Pancreas (tissue), 10 donors: ENCODE measurements around the gene ADIPOR2. TPM values are rescaled to one million over a fixed set of nuclear protein-coding genes. Genes with fewer than 3 reads are reported as not detected.
"Not testable (repeated sequence)": the region's sequence is repeated elsewhere in the genome, so short reads cannot be mapped to it uniquely, and the experiment has no call there.

Experiments used
- ATAC-seq, 4 donors: fragments of 200-7000 bp; cut with Tn5 transposase; one replicate each; pipeline versions ENCODE4 v1.8.0 to v1.9.1; 2020; ENCODE audit warnings: mild to moderate bottlenecking in 4 of 4, moderate library complexity in 4 of 4
- DNase-seq, 6 donors: peaks; one replicate each; pipeline ENCODE4 v3.0.0-alpha.2; 2020
- FAIRE-seq: peaks from 2 replicates; lab custom pipeline; 2012; peaks lifted over from hg19 to GRCh38; lab: Jason Lieb, UNC
- H3K27ac ChIP-seq, 4 donors: fragments of 200-600 bp; sonication (generic); 1 replicate in 3 of 4; 2 replicates in 1 of 4; pipeline versions ENCODE4 v1.5.0 to v1.8.0; 2020
- H3K27me3 ChIP-seq, 4 donors: fragments of 200-600 bp; one replicate each; pipeline ENCODE4 v1.8.0; 2021
- H3K36me3 ChIP-seq, 3 donors: fragments of 200-600 bp; sonication (generic) in 1 of 3; one replicate each; pipeline versions ENCODE4 v1.5.0 to v1.8.0; 2020 to 2021
- H3K4me1 ChIP-seq, 3 donors: fragments of 200-600 bp; one replicate each; pipeline ENCODE4 v1.8.0; 2021
- H3K4me3 ChIP-seq, 4 donors: fragments of 200-600 bp; sonication (generic) in 2 of 4; one replicate each; pipeline versions ENCODE4 v1.5.0 to v1.8.0; 2020 to 2021
- H3K9me3 ChIP-seq, 4 donors: fragments of 200-600 bp; one replicate each; pipeline ENCODE4 v1.8.0; 2021
- CTCF ChIP-seq, 4 donors: fragments of 200-600 bp; sonication (generic) in 3 of 4; IDR thresholded peaks; one replicate each; pipeline versions ENCODE4 v1.5.0 to v1.8.0; 2021; ENCODE audit warnings: antibody characterized with exemption in 4 of 4
- WGBS, 2 donors: extraction: QIAGEN DNeasy Blood & Tissue Kit; methylation state at CpG; one replicate each; pipeline ENCODE4 v1.1.7; 2013; 5-methylcytosine and 5-hydroxymethylcytosine counted together
- intact Hi-C, 3 donors: fragments of 100-400 bp; cut with DNase I; formaldehyde crosslinking; loops; one replicate each; pipeline versions ENCODE4 v1.11.1 to v1.14.2; 2022
- polyA plus RNA-seq, 2 donors: library from polyadenylated mRNA; stranded (reverse); fragments of 200-250 nt; gene quantifications; one replicate each; pipeline ENCODE4 v1.2.3, GENCODE V29; 2013
- total RNA-seq, 6 donors: library from RNA; stranded (reverse); fragmentation: NEBNext Ultra II Directional in 4 of 6; extraction: Animal tissue kit (Norgen Biotek cat#: 25700) in 4 of 6; gene quantifications; one replicate each; pipeline versions ENCODE4 v1.2.1 to v1.2.4, GENCODE V29; 2021 to 2023
- donor health status: healthy with polysubstance abuse.
- donor health status: DM: no; HTN: no; CAD: no; lungs with moderate emphysema.
- donor health status: DM: no; HTN: no; CAD: no.
- donor health status: control.
- donor health status: control.
- donor health status: Bipolar disorder and iron deficiency.
- donor health status: DM: yes; HTN: yes; CAD: no.
- donor health status: DM: no; HTN: no; CAD: no.
- donor health status: DM: no; HTN: no; CAD: no.
- donor health status: DM: yes; HTN: yes; CAD: no.

Gene ADIPOR2
- total and polyA plus RNA-seq, 8 donors: 10.4 to 27.5 (median 22.1) TPM

- FAIRE-seq: no peak
- peaks cover 8 to 13% (median 10%) of the 10 kb centered on the region in 3 donors for H3K4me1 ChIP-seq
- intact Hi-C loops: no loop called here
- DNase-seq: no peak
- no peaks in the 10 kb centered on the region for H3K27me3 ChIP-seq
- H3K9me3 ChIP-seq: no peaks in the 10 kb centered on the region
- no peak for TF ChIP-seq CTCF (IDR thresholded peaks at IDR 0.05)
- no peaks in the 10 kb centered on the region for H3K36me3 ChIP-seq
- H3K4me3 ChIP-seq: no peak overlapping the region
- no peak overlapping the region for H3K27ac ChIP-seq
- no peak for ATAC-seq
- WGBS, 2 donors: 21 to 26% methylated on average over 1 of the region's 1 CpG
Measured at GRCh38 chr12:1732914-1733313, 42.0 kb downstream of the ADIPOR2 start.

- H3K9me3 ChIP-seq, H3K4me3 ChIP-seq, H3K36me3 ChIP-seq, ATAC-seq, H3K27ac ChIP-seq, H3K27me3 ChIP-seq, FAIRE-seq, intact Hi-C loops, DNase-seq: not testable (repeated sequence)
- peaks cover 8 to 17% (median 15%) of the 10 kb centered on the region in 3 donors for H3K4me1 ChIP-seq
- WGBS, 2 donors: 96 to 97% methylated on average over 5 of the region's 5 CpGs
Measured at GRCh38 chr12:1733712-1734111, 42.8 kb downstream of the ADIPOR2 start.

GRCh38 chr12:1737652-1738286 is 46.9 kb downstream of the ADIPOR2 start:
- H3K4me3 ChIP-seq: no peak overlapping the region
- peaks cover 22 to 31% (median 22%) of the 10 kb centered on the region in 3 donors for H3K4me1 ChIP-seq
- H3K27me3 ChIP-seq: no peaks in the 10 kb centered on the region
- H3K36me3 ChIP-seq: no peaks in the 10 kb centered on the region
- ATAC-seq (no peak), FAIRE-seq (no peak), DNase-seq (no peak)
- no peak overlapping the region for H3K27ac ChIP-seq
- 92 to 96% methylated on average over 6 of the region's 6 CpGs for WGBS, 2 donors
- TF ChIP-seq CTCF (IDR thresholded peaks at IDR 0.05): no peak
- intact Hi-C loops: no loop called here
- H3K9me3 ChIP-seq: no peaks in the 10 kb centered on the region

- ATAC-seq (no peak), DNase-seq (no peak), FAIRE-seq (no peak)
- Histone ChIP-seq H3K27ac (no peak overlapping the region), H3K36me3 (no peaks in the 10 kb centered on the region), H3K9me3 (no peaks in the 10 kb centered on the region), H3K4me1 (peaks cover 17 to 25% (median 20%) of the 10 kb centered on the region in 3 donors), H3K4me3 (no peak overlapping the region), H3K27me3 (no peaks in the 10 kb centered on the region)
- no peak for TF ChIP-seq CTCF (IDR thresholded peaks at IDR 0.05)
- intact Hi-C loops: no loop called here
Measured at GRCh38 chr12:1738446-1738845, 47.6 kb downstream of the ADIPOR2 start.

- Histone ChIP-seq H3K36me3 (no peaks in the 10 kb centered on the region), H3K4me1 (peaks cover 17 to 25% (median 20%) of the 10 kb centered on the region in 3 donors), H3K4me3 (no peak overlapping the region), H3K27me3 (no peaks in the 10 kb centered on the region), H3K27ac (no peak overlapping the region), H3K9me3 (no peaks in the 10 kb centered on the region)
- 96 to 100% methylated on average over 1 of the region's 1 CpG for WGBS, 2 donors
- FAIRE-seq (no peak), ATAC-seq (no peak), DNase-seq (no peak)
- intact Hi-C loops: no loop called here
- no peak for TF ChIP-seq CTCF (IDR thresholded peaks at IDR 0.05)
Measured at GRCh38 chr12:1739368-1739767, 48.5 kb downstream of the ADIPOR2 start.
